ENCODE data around the gene DLGAP1. TPM values are rescaled to one million over a fixed set of nuclear protein-coding genes. Genes with fewer than 3 reads are reported as not detected.

The DLGAP1 gene
- total and polyA plus RNA-seq, 2 experiments from 2014 or later = 3.1 to 6.5 TPM

GRCh38 chr18:3679241-3679640 is 775.9 kb downstream of the DLGAP1 start:
- TF ChIP-seq EZH2phosphoT487 (IDR thresholded peaks at IDR 0.05; ENCODE audit: low read depth, severe bottlenecking, unreplicated experiment) = no peak
- Histone ChIP-seq H3K27me3 (no peaks in the 10 kb centered on the region), H3K4me3 (no peak overlapping the region), H3K4me1 (ENCODE audit: insufficient read depth) (peaks cover 5% of the 10 kb centered on the region), H3K27ac (no peak overlapping the region), H3K4me2 (no peak overlapping the region), H3K79me2 (no peaks in the 10 kb centered on the region), H2AFZ (no peak overlapping the region), H3K9me3 (ENCODE audit: low read depth) (no peaks in the 10 kb centered on the region), H3K36me3 (replicated peaks; ENCODE audit: insufficient read depth, low read depth) (no peaks in the 10 kb centered on the region), H3K9me2 (replicated peaks; ENCODE audit: insufficient read depth) (no peaks in the 10 kb centered on the region), H4K20me1 (ENCODE audit: insufficient read depth, poor library complexity, severe bottlenecking) (no peaks in the 10 kb centered on the region)
- WGBS (ENCODE audit: low lambda C conversion rate, missing lambda C conversion rate) = 93% methylated on average over 5 of the region's 5 CpGs
- no peak for DNase-seq (ENCODE audit: low spot score)

- 98% methylated on average over 8 of the region's 8 CpGs for WGBS (ENCODE audit: low lambda C conversion rate, missing lambda C conversion rate)
- H3K4me2 ChIP-seq = no peak overlapping the region
Observed at GRCh38 chr18:3675994-3676393, 779.1 kb downstream of the DLGAP1 start.

DNA sequence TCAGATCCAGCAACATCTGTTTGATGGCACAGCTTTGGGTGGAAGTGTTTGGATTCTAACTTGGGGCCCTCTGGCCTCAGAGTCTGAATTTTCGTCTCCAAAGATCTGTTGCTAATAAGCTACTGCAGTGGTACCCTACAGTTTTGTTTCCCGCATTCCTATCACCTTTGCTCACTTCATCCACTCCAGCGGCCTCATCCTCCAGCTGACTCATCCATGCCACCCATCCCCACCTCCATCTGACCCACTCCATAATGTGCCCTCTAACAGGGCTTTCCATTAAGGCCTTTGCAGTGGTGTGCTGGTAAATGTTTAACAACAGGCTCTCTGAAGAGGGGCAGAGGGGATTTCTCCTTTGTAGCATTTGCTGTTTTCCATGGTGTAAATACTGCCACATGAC is 779.7 kb downstream of the DLGAP1 start:
- no peak for DNase-seq (ENCODE audit: low spot score)
- H3K79me2 ChIP-seq = no peaks in the 10 kb centered on the region
- H4K20me1 ChIP-seq (ENCODE audit: insufficient read depth, poor library complexity, severe bottlenecking) = no peaks in the 10 kb centered on the region
- H3K9me3 ChIP-seq (ENCODE audit: low read depth) = no peaks in the 10 kb centered on the region
- no peak overlapping the region for H3K27ac ChIP-seq
- no peak for TF ChIP-seq EZH2 (IDR thresholded peaks at IDR 0.05; ENCODE audit: borderline replicate concordance)
- no peak for TF ChIP-seq EZH2phosphoT487 (IDR thresholded peaks at IDR 0.05; ENCODE audit: low read depth, severe bottlenecking, unreplicated experiment)
- TF ChIP-seq, protein P1, sequence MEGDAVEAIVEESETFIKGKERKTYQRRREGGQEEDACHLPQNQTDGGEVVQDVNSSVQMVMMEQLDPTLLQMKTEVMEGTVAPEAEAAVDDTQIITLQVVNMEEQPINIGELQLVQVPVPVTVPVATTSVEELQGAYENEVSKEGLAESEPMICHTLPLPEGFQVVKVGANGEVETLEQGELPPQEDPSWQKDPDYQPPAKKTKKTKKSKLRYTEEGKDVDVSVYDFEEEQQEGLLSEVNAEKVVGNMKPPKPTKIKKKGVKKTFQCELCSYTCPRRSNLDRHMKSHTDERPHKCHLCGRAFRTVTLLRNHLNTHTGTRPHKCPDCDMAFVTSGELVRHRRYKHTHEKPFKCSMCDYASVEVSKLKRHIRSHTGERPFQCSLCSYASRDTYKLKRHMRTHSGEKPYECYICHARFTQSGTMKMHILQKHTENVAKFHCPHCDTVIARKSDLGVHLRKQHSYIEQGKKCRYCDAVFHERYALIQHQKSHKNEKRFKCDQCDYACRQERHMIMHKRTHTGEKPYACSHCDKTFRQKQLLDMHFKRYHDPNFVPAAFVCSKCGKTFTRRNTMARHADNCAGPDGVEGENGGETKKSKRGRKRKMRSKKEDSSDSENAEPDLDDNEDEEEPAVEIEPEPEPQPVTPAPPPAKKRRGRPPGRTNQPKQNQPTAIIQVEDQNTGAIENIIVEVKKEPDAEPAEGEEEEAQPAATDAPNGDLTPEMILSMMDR (IDR thresholded peaks at IDR 0.05; ENCODE audit: poor library complexity) = no peak
- 90% methylated on average over 3 of the region's 3 CpGs for WGBS (ENCODE audit: low lambda C conversion rate, missing lambda C conversion rate)
- H3K9me2 ChIP-seq (replicated peaks; ENCODE audit: insufficient read depth) = no peaks in the 10 kb centered on the region
- H3K27me3 ChIP-seq = no peaks in the 10 kb centered on the region
- no peak overlapping the region for H3K4me3 ChIP-seq
- H3K4me2 ChIP-seq = no peak overlapping the region
- H3K4me1 ChIP-seq (ENCODE audit: insufficient read depth) = peaks cover 12% of the 10 kb centered on the region
- no peak overlapping the region for H2AFZ ChIP-seq
- H3K36me3 ChIP-seq (replicated peaks; ENCODE audit: insufficient read depth, low read depth) = no peaks in the 10 kb centered on the region

More at GRCh38 chr18:3675994-3676393, 779.1 kb downstream of the DLGAP1 start:
- Histone ChIP-seq H3K9me3 (ENCODE audit: low read depth) (no peaks in the 10 kb centered on the region), H3K36me3 (replicated peaks; ENCODE audit: insufficient read depth, low read depth) (no peaks in the 10 kb centered on the region), H3K9me2 (replicated peaks; ENCODE audit: insufficient read depth) (no peaks in the 10 kb centered on the region), H3K27me3 (no peaks in the 10 kb centered on the region), H2AFZ (no peak overlapping the region), H4K20me1 (ENCODE audit: insufficient read depth, poor library complexity, severe bottlenecking) (no peaks in the 10 kb centered on the region), H3K4me3 (no peak overlapping the region), H3K79me2 (no peaks in the 10 kb centered on the region), H3K27ac (no peak overlapping the region), H3K4me1 (ENCODE audit: insufficient read depth) (peaks cover 12% of the 10 kb centered on the region)
- DNase-seq (ENCODE audit: low spot score) = no peak
- TF ChIP-seq EZH2 (IDR thresholded peaks at IDR 0.05; ENCODE audit: borderline replicate concordance) (no peak), EZH2phosphoT487 (IDR thresholded peaks at IDR 0.05; ENCODE audit: low read depth, severe bottlenecking, unreplicated experiment) (no peak)
- TF ChIP-seq, protein P1 (IDR thresholded peaks at IDR 0.05; ENCODE audit: poor library complexity) = no peak

GRCh38 chr18:3671176-3671575 is 783.9 kb downstream of the DLGAP1 start:
- TF ChIP-seq, protein P1 (IDR thresholded peaks at IDR 0.05; ENCODE audit: poor library complexity) = no peak
- TF ChIP-seq EZH2phosphoT487 (IDR thresholded peaks at IDR 0.05; ENCODE audit: low read depth, severe bottlenecking, unreplicated experiment) (no peak), EZH2 (IDR thresholded peaks at IDR 0.05; ENCODE audit: borderline replicate concordance) (no peak)
- Histone ChIP-seq H3K4me2 (peak overlapping the region; percentile 18), H3K79me2 (no peaks in the 10 kb centered on the region), H2AFZ (peak overlapping the region; percentile 6), H3K36me3 (replicated peaks; ENCODE audit: insufficient read depth, low read depth) (no peaks in the 10 kb centered on the region), H3K9me2 (replicated peaks; ENCODE audit: insufficient read depth) (no peaks in the 10 kb centered on the region), H3K27ac (peak overlapping the region; percentile 50), H4K20me1 (ENCODE audit: insufficient read depth, poor library complexity, severe bottlenecking) (no peaks in the 10 kb centered on the region), H3K9me3 (ENCODE audit: low read depth) (no peaks in the 10 kb centered on the region), H3K4me1 (ENCODE audit: insufficient read depth) (peaks cover 12% of the 10 kb centered on the region), H3K27me3 (no peaks in the 10 kb centered on the region), H3K4me3 (no peak overlapping the region)
- WGBS (ENCODE audit: low lambda C conversion rate, missing lambda C conversion rate) = 10% methylated on average over 2 of the region's 2 CpGs
- DNase-seq (ENCODE audit: low spot score) = no peak
